OCI-LY1 (cell line): ENCODE data around the gene L3MBTL4.

Experiments used
- H2AFZ ChIP-seq: fragments of 200-600 bp; sonication (generic), shearing (Covaris generic); 2 replicates; pipeline ENCODE4 v1.6.0; 2014; ENCODE audit warnings: antibody characterized with exemption, mild to moderate bottlenecking, low read length
- H3F3A ChIP-seq: fragments of 200-600 bp; sonication (generic), shearing (Covaris generic); 2 replicates; pipeline ENCODE4 v1.6.0; 2014; ENCODE audit warnings: mild to moderate bottlenecking, antibody characterized with exemption, low read length, moderate library complexity; ENCODE audit not compliant: insufficient read depth
- H3K27ac ChIP-seq: fragments of 200-600 bp; sonication (generic); 2 replicates; pipeline ENCODE4 v1.5.1; 2014; ENCODE audit warnings: low read length, mixed run types, mild to moderate bottlenecking, low read depth; ENCODE audit not compliant: poor library complexity, severe bottlenecking
- H3K27me3 ChIP-seq: fragments of 200-600 bp; sonication (generic); 2 replicates; pipeline ENCODE4 v1.6.0; 2014; ENCODE audit warnings: antibody characterized with exemption, mild to moderate bottlenecking, low read length, moderate library complexity; ENCODE audit not compliant: insufficient read depth
- H3K36me3 ChIP-seq: fragments of 200-600 bp; sonication (generic); 2 replicates; pipeline ENCODE4 v1.6.1; 2014; ENCODE audit warnings: mild to moderate bottlenecking, antibody characterized with exemption, low read length, moderate library complexity, mixed read lengths; ENCODE audit not compliant: insufficient read depth
- H3K4me1 ChIP-seq: fragments of 200-600 bp; sonication (generic); 2 replicates; pipeline ENCODE4 v1.5.1; 2014; ENCODE audit warnings: mild to moderate bottlenecking, low read length, moderate library complexity; ENCODE audit not compliant: insufficient read depth, severe bottlenecking
- H3K4me2 ChIP-seq: fragments of 200-600 bp; sonication (generic), shearing (Covaris generic); 2 replicates; pipeline ENCODE4 v1.6.1; 2014; ENCODE audit warnings: low read length
- H3K4me3 ChIP-seq: fragments of 200-600 bp; sonication (generic); 2 replicates; pipeline ENCODE4 v1.5.1; 2014; ENCODE audit warnings: low read length, low read depth, mild to moderate bottlenecking, mixed read lengths; ENCODE audit not compliant: poor library complexity, severe bottlenecking
- H3K79me2 ChIP-seq: fragments of 200-600 bp; shearing (Covaris generic); 2 replicates; pipeline ENCODE4 v1.6.1; 2016; ENCODE audit warnings: mixed run types, low read length, mixed read lengths; ENCODE audit not compliant: insufficient read depth
- H3K9ac ChIP-seq: fragments of 200-600 bp; sonication (generic), shearing (Covaris generic); 2 replicates; pipeline ENCODE4 v1.6.1; 2014; ENCODE audit warnings: mild to moderate bottlenecking, low read length, mixed read lengths
- H3K9me2 ChIP-seq: fragments of 200-600 bp; sonication (generic), shearing (Covaris generic); 2 replicates; pipeline ENCODE4 v1.6.1; 2014; ENCODE audit warnings: low read depth, mild to moderate bottlenecking, low read length, mixed read lengths
- H3K9me3 ChIP-seq: fragments of 200-600 bp; shearing (Covaris generic); 2 replicates; pipeline ENCODE4 v1.6.1; 2014; ENCODE audit warnings: low read length, mixed read lengths
- H4K20me1 ChIP-seq: fragments of 200-600 bp; sonication (generic), shearing (Covaris generic); 2 replicates; pipeline ENCODE4 v1.6.0; 2016; ENCODE audit warnings: mild to moderate bottlenecking, low read length; ENCODE audit not compliant: insufficient read depth
- CTCF ChIP-seq: fragments of 200-600 bp; sonication (generic), shearing (Covaris generic); IDR thresholded peaks from 2 replicates; pipeline ENCODE4 v1.5.1; 2017; ENCODE audit warnings: mild to moderate bottlenecking, antibody characterized with exemption, low read length, moderate library complexity, mixed read lengths
- EZH2 ChIP-seq: fragments of 200-600 bp; sonication (generic), shearing (Covaris generic); IDR thresholded peaks from 2 replicates; pipeline ENCODE4 v1.8.0; 2017; ENCODE audit warnings: borderline replicate concordance, mixed run types, mild to moderate bottlenecking, antibody characterized with exemption, low read length, moderate library complexity, mixed read lengths

Gene L3MBTL4

GRCh38 chr18:5966514-5966913 lies 448.2 kb downstream of the L3MBTL4 start:
- no peaks in the 10 kb centered on the region for H4K20me1 ChIP-seq
- no peak overlapping the region for H3K4me2 ChIP-seq
- TF ChIP-seq CTCF (no peak), EZH2 (no peak)
- H3F3A ChIP-seq = no peaks in the 10 kb centered on the region
- H3K9me2 ChIP-seq = no peaks in the 10 kb centered on the region
- H3K36me3 ChIP-seq = no peaks in the 10 kb centered on the region
- H3K4me3 ChIP-seq = no peak overlapping the region
- no peaks in the 10 kb centered on the region for H3K9me3 ChIP-seq
- no peak overlapping the region for H3K9ac ChIP-seq
- H3K4me1 ChIP-seq = no peaks in the 10 kb centered on the region
- H2AFZ ChIP-seq = no peak overlapping the region
- H3K27ac ChIP-seq = no peak overlapping the region
- H3K79me2 ChIP-seq = no peaks in the 10 kb centered on the region
- no peaks in the 10 kb centered on the region for H3K27me3 ChIP-seq

GRCh38 chr18:5964996-5965395 lies 449.7 kb downstream of the L3MBTL4 start:
- Histone ChIP-seq H4K20me1 (no peaks in the 10 kb centered on the region), H2AFZ (no peak overlapping the region), H3K9me3 (no peaks in the 10 kb centered on the region), H3K4me2 (no peak overlapping the region), H3K27me3 (no peaks in the 10 kb centered on the region), H3K9me2 (no peaks in the 10 kb centered on the region), H3K27ac (no peak overlapping the region), H3F3A (no peaks in the 10 kb centered on the region), H3K9ac (no peak overlapping the region), H3K36me3 (no peaks in the 10 kb centered on the region), H3K4me1 (no peaks in the 10 kb centered on the region), H3K79me2 (no peaks in the 10 kb centered on the region), H3K4me3 (no peak overlapping the region)
- no peak for TF ChIP-seq EZH2
- TF ChIP-seq CTCF = no peak

- no peaks in the 10 kb centered on the region for H3K9me3 ChIP-seq
- TF ChIP-seq CTCF (no peak), EZH2 (no peak)
- H3K4me1 ChIP-seq = no peaks in the 10 kb centered on the region
- H3K9ac ChIP-seq = no peak overlapping the region
- H3K27me3 ChIP-seq = no peaks in the 10 kb centered on the region
- no peak overlapping the region for H2AFZ ChIP-seq
- H3K79me2 ChIP-seq = no peaks in the 10 kb centered on the region
- no peaks in the 10 kb centered on the region for H3K9me2 ChIP-seq
- no peaks in the 10 kb centered on the region for H4K20me1 ChIP-seq
- no peaks in the 10 kb centered on the region for H3F3A ChIP-seq
- no peaks in the 10 kb centered on the region for H3K36me3 ChIP-seq
- H3K4me2 ChIP-seq = no peak overlapping the region
- H3K27ac ChIP-seq = no peak overlapping the region
- H3K4me3 ChIP-seq = no peak overlapping the region
Measured at GRCh38 chr18:5964596-5964995, 450.1 kb downstream of the L3MBTL4 start.
